DND-41 (cell line): Measurements from ENCODE around the gene CXorf51B.
"Not testable (repeated sequence)": the region's sequence is repeated elsewhere in the genome, so short reads cannot be mapped to it uniquely, and the experiment has no call there.

ENCODE experiments used
- ATAC-seq: fragments of 200-7000 bp; cut with Tn5 transposase; 3 replicates; pipeline ENCODE4 v1.9.1; 2021; ENCODE audit warnings: low read depth; ENCODE audit not compliant: insufficient read depth
- DNase-seq: peaks from one replicate; pipeline ENCODE4 v3.0.0-alpha.2; 2020
- H2AFZ ChIP-seq: 2 replicates; pipeline ENCODE4 v1.6.0; 2012; ENCODE audit warnings: low read depth, low read length
- H3K27ac ChIP-seq: 2 replicates; pipeline ENCODE4 v1.5.1; 2012; ENCODE audit warnings: low read length, inconsistent platforms
- H3K27me3 ChIP-seq: fragments of 200-600 bp; sonication (generic); 2 replicates; pipeline ENCODE4 v1.6.0; 2012; ENCODE audit warnings: low read length, mild to moderate bottlenecking, inconsistent platforms; ENCODE audit not compliant: insufficient read depth, poor library complexity
- H3K36me3 ChIP-seq: 2 replicates; pipeline ENCODE4 v1.5.1; 2012; ENCODE audit warnings: low read length, inconsistent platforms; ENCODE audit not compliant: insufficient read depth
- H3K4me1 ChIP-seq: 2 replicates; pipeline ENCODE4 v1.5.1; 2012; ENCODE audit warnings: mild to moderate bottlenecking, low read length; ENCODE audit not compliant: insufficient read depth
- H3K4me2 ChIP-seq: 2 replicates; pipeline ENCODE4 v1.6.0; 2012; ENCODE audit warnings: mild to moderate bottlenecking, moderate library complexity, low read length, inconsistent platforms; ENCODE audit not compliant: insufficient read depth
- H3K4me3 ChIP-seq, 2 experiments: fragments of 200-600 bp in 1 of 2; shearing (Covaris generic) in 1 of 2; 2 replicates each; pipeline ENCODE4 v1.5.1; 2012 to 2016; ENCODE audit warnings: inconsistent platforms in 2 of 2, low read length in 2 of 2, mild to moderate bottlenecking in 2 of 2, low read depth in 1 of 2, moderate library complexity in 1 of 2
- H3K79me2 ChIP-seq: 2 replicates; pipeline ENCODE4 v1.6.0; 2012; ENCODE audit warnings: low read length, inconsistent platforms; ENCODE audit not compliant: insufficient read depth
- H3K9ac ChIP-seq: 2 replicates; pipeline ENCODE4 v1.6.0; 2012; ENCODE audit warnings: low read depth, mild to moderate bottlenecking, inconsistent platforms, low read length, moderate library complexity
- H3K9me3 ChIP-seq: 2 replicates; pipeline ENCODE4 v1.5.1; 2012; ENCODE audit warnings: low read length, moderate library complexity, mild to moderate bottlenecking, inconsistent platforms; ENCODE audit not compliant: insufficient read depth, severe bottlenecking
- H4K20me1 ChIP-seq: 2 replicates; pipeline ENCODE4 v1.6.0; 2012; ENCODE audit warnings: low read length; ENCODE audit not compliant: insufficient read depth
- CTCF ChIP-seq: IDR thresholded peaks from 2 replicates; pipeline ENCODE4 v1.5.1; 2012; ENCODE audit warnings: borderline replicate concordance, low read length, moderate library complexity, mild to moderate bottlenecking; ENCODE audit not compliant: poor library complexity, severe bottlenecking; ENCODE audit errors: extremely low read depth
- EZH2 ChIP-seq: IDR thresholded peaks from 3 replicates; pipeline ENCODE4 v1.6.1; 2012; ENCODE audit warnings: borderline replicate concordance, low read depth, mild to moderate bottlenecking, moderate library complexity, low read length, inconsistent platforms; ENCODE audit not compliant: severe bottlenecking

The CXorf51B gene

GRCh38 chrX:146809471-146809870 is at the start of gene CXorf51B:
Gene CXorf51B, plus strand, starts transcription at chrX:146809771. Its CDS starts 21 bp downstream, at chrX:146809792.
- H4K20me1 ChIP-seq, H3K79me2 ChIP-seq: not testable (repeated sequence)

GRCh38 chrX:146814644-146815043 is 5.1 kb downstream of the CXorf51B start, which contains the start of gene CXorf51A:
Gene CXorf51A, minus strand, starts transcription at chrX:146814744. Its CDS starts 21 bp downstream, at chrX:146814723.
- not testable (repeated sequence) for H4K20me1 ChIP-seq, H3K36me3 ChIP-seq, H3K9me3 ChIP-seq, DNase-seq, H3K27ac ChIP-seq, H3K79me2 ChIP-seq, H2AFZ ChIP-seq, H3K4me2 ChIP-seq, H3K4me1 ChIP-seq, H3K9ac ChIP-seq, H3K4me3 ChIP-seq, ATAC-seq, H3K27me3 ChIP-seq

More at GRCh38 chrX:146809471-146809870, at the start of gene CXorf51B:
- not testable (repeated sequence) for H3K9ac ChIP-seq, DNase-seq, H3K4me1 ChIP-seq, H3K36me3 ChIP-seq, H3K27me3 ChIP-seq, H3K9me3 ChIP-seq, ATAC-seq, H3K4me3 ChIP-seq, H3K27ac ChIP-seq, H2AFZ ChIP-seq, H3K4me2 ChIP-seq

GRCh38 chrX:146831994-146832393 is 22.4 kb downstream of the CXorf51B start:
- no peak overlapping the region for H3K4me3 ChIP-seq
- TF ChIP-seq CTCF: no peak
- TF ChIP-seq EZH2: no peak
- H3K36me3 ChIP-seq: no peaks in the 10 kb centered on the region

GRCh38 chrX:146854281-146854680 is 44.7 kb downstream of the CXorf51B start:
- Histone ChIP-seq H3K4me2 (no peak overlapping the region), H3K27me3 (no peaks in the 10 kb centered on the region), H3K9ac (no peak overlapping the region), H3K27ac (no peak overlapping the region), H3K4me1 (no peaks in the 10 kb centered on the region), H3K4me3 (no peak overlapping the region), H2AFZ (no peak overlapping the region), H3K36me3 (no peaks in the 10 kb centered on the region), H4K20me1 (no peaks in the 10 kb centered on the region), H3K79me2 (no peaks in the 10 kb centered on the region), H3K9me3 (no peaks in the 10 kb centered on the region)
- ATAC-seq: no peak
- TF ChIP-seq CTCF (no peak), EZH2 (no peak)
- no peak for DNase-seq

More at GRCh38 chrX:146831994-146832393, 22.4 kb downstream of the CXorf51B start:
- ATAC-seq (no peak), DNase-seq (no peak)
- no peaks in the 10 kb centered on the region for H3K4me1 ChIP-seq
- no peaks in the 10 kb centered on the region for H3K27me3 ChIP-seq
- H3K4me2 ChIP-seq: no peak overlapping the region
- no peak overlapping the region for H3K27ac ChIP-seq
- H3K9ac ChIP-seq: no peak overlapping the region
- no peaks in the 10 kb centered on the region for H4K20me1 ChIP-seq
- H3K9me3 ChIP-seq: peaks cover 4% of the 10 kb centered on the region
- no peaks in the 10 kb centered on the region for H3K79me2 ChIP-seq
- no peak overlapping the region for H2AFZ ChIP-seq
